Loucy (cell line): ENCODE measurements around the gene KIF20B.

Source experiments
- H2AFZ ChIP-seq: fragments of 200-600 bp; sonication (generic); 2 replicates; pipeline ENCODE4 v1.6.0; 2016; ENCODE audit warnings: antibody characterized with exemption, mild to moderate bottlenecking, low read length, moderate library complexity
- H3F3A ChIP-seq: fragments of 200-600 bp; 2 replicates; pipeline ENCODE4 v1.6.0; 2016; ENCODE audit warnings: antibody characterized with exemption, low read depth, mild to moderate bottlenecking
- H3K27me3 ChIP-seq: fragments of 200-600 bp; sonication (generic); 2 replicates; pipeline ENCODE4 v1.6.1; 2014; ENCODE audit warnings: low read length, mild to moderate bottlenecking; ENCODE audit not compliant: insufficient read depth, poor library complexity, severe bottlenecking
- H3K36me3 ChIP-seq: fragments of 200-600 bp; sonication (generic); 2 replicates; pipeline ENCODE4 v1.6.1; 2016; ENCODE audit warnings: low read length; ENCODE audit not compliant: insufficient read depth
- H3K4me1 ChIP-seq: fragments of 200-600 bp; sonication (generic); 2 replicates; pipeline ENCODE4 v1.5.1; 2014; ENCODE audit warnings: low read length, mild to moderate bottlenecking; ENCODE audit not compliant: insufficient read depth, poor library complexity, severe bottlenecking
- H3K4me2 ChIP-seq: fragments of 200-600 bp; sonication (generic); 2 replicates; pipeline ENCODE4 v1.6.0; 2014; ENCODE audit warnings: antibody characterized with exemption, low read length, low read depth, mild to moderate bottlenecking; ENCODE audit not compliant: poor library complexity, severe bottlenecking
- H3K4me3 ChIP-seq: fragments of 200-600 bp; sonication (generic); 2 replicates; pipeline ENCODE4 v1.5.1; 2014; ENCODE audit warnings: low read length, mild to moderate bottlenecking, mixed read lengths; ENCODE audit not compliant: poor library complexity, severe bottlenecking
- H3K79me2 ChIP-seq: fragments of 200-600 bp; sonication (generic); 2 replicates; pipeline ENCODE4 v1.6.1; 2014; ENCODE audit warnings: low read length; ENCODE audit not compliant: insufficient read depth
- H3K9ac ChIP-seq: fragments of 200-600 bp; sonication (generic); 2 replicates; pipeline ENCODE4 v1.6.0; 2014; ENCODE audit warnings: mild to moderate bottlenecking, low read depth, low read length, moderate library complexity; ENCODE audit not compliant: poor library complexity, severe bottlenecking
- H3K9me2 ChIP-seq: fragments of 200-600 bp; sonication (generic); replicated peaks from 2 replicates; pipeline ENCODE4 v1.6.1; 2016; ENCODE audit warnings: low read depth, low read length, mixed read lengths
- H3K9me3 ChIP-seq: fragments of 200-600 bp; sonication (generic); 2 replicates; pipeline ENCODE4 v1.6.1; 2014; ENCODE audit warnings: mild to moderate bottlenecking, antibody characterized with exemption, low read length, low read depth; ENCODE audit not compliant: insufficient read depth
- H4K20me1 ChIP-seq: fragments of 200-600 bp; sonication (generic); 2 replicates; pipeline ENCODE4 v1.6.0; 2014; ENCODE audit warnings: antibody characterized with exemption, low read length, mild to moderate bottlenecking; ENCODE audit not compliant: insufficient read depth, poor library complexity, severe bottlenecking
- CTCF ChIP-seq: fragments of 200-600 bp; sonication (generic); conservative IDR thresholded peaks from 2 replicates; pipeline ENCODE4 v1.5.1; 2014; ENCODE audit warnings: mild to moderate bottlenecking, antibody characterized with exemption, low read length
- EZH2phosphoT487 ChIP-seq: fragments of 200-600 bp; IDR thresholded peaks from 2 replicates; pipeline ENCODE4 v1.6.1; 2018; ENCODE audit warnings: antibody characterized with exemption, mild to moderate bottlenecking, moderate library complexity, borderline replicate concordance

The KIF20B gene

GRCh38 chr10:89697946-89698345, 3.4 kb upstream of the KIF20B start:
- no peaks in the 10 kb centered on the region for H3K9me2 ChIP-seq
- TF ChIP-seq EZH2phosphoT487 (no peak), CTCF (no peak)
- peak overlapping the region; percentile 1; the same call in 1 of the 2 replicates for H2AFZ ChIP-seq
- H3K9me3 ChIP-seq, result no peaks in the 10 kb centered on the region
- peaks cover 5% of the 10 kb centered on the region for H4K20me1 ChIP-seq
- H3K4me3 ChIP-seq, result no peak overlapping the region
- H3K4me2 ChIP-seq, result no peak overlapping the region
- peaks cover 20% of the 10 kb centered on the region for H3K4me1 ChIP-seq
- H3K9ac ChIP-seq, result no peak overlapping the region
- peaks cover 15% of the 10 kb centered on the region for H3K79me2 ChIP-seq
- no peaks in the 10 kb centered on the region for H3K36me3 ChIP-seq
- H3F3A ChIP-seq, result no peaks in the 10 kb centered on the region
- no peaks in the 10 kb centered on the region for H3K27me3 ChIP-seq

GRCh38 chr10:89699581-89700064, 1.8 kb upstream of the KIF20B start:
- Histone ChIP-seq H3K4me3 (no peak overlapping the region), H3K9me2 (no peaks in the 10 kb centered on the region), H3K9me3 (no peaks in the 10 kb centered on the region), H2AFZ (no peak overlapping the region), H3K27me3 (no peaks in the 10 kb centered on the region), H3F3A (no peaks in the 10 kb centered on the region), H3K4me2 (peak overlapping the region; percentile 93), H3K4me1 (peaks cover 31% of the 10 kb centered on the region), H3K36me3 (no peaks in the 10 kb centered on the region), H3K9ac (no peak overlapping the region), H3K79me2 (peaks cover 32% of the 10 kb centered on the region), H4K20me1 (peaks cover 17% of the 10 kb centered on the region)
- TF ChIP-seq CTCF, result no peak

- H2AFZ ChIP-seq, result peak overlapping the region; percentile 96
- peak overlapping the region; percentile 93 for H3K4me2 ChIP-seq
- H3K9ac ChIP-seq, result peak overlapping the region; percentile 90
- peaks cover 17% of the 10 kb centered on the region for H4K20me1 ChIP-seq
- H3K9me2 ChIP-seq, result no peaks in the 10 kb centered on the region
- peaks cover 45% of the 10 kb centered on the region for H3K79me2 ChIP-seq
- peak overlapping the region; percentile 93 for H3K4me3 ChIP-seq
- H3K4me1 ChIP-seq, result peaks cover 42% of the 10 kb centered on the region
- no peaks in the 10 kb centered on the region for H3K9me3 ChIP-seq
- no peaks in the 10 kb centered on the region for H3K36me3 ChIP-seq
- H3F3A ChIP-seq, result no peaks in the 10 kb centered on the region
- H3K27me3 ChIP-seq, result no peaks in the 10 kb centered on the region
- TF ChIP-seq EZH2phosphoT487 (no peak), CTCF (no peak)
Measured at GRCh38 chr10:89700923-89701241, 508 bp upstream of the KIF20B start.
